Coronary artery (tissue), 2 donors: Measurements from ENCODE around the gene CAMTA1.
A peak's percentile ranks its signal among the peaks of the same experiment; 100 is the strongest.

Experiments used
- DNase-seq: peaks from one replicate; pipeline ENCODE4 v3.0.0-alpha.2; 2017; ENCODE audit warnings: low spot score
- H3K27ac ChIP-seq, 2 donors: fragments of 200-600 bp; sonication (generic); one replicate each; pipeline ENCODE4 v1.5.1; 2016 to 2019
- H3K4me3 ChIP-seq: fragments of 200-600 bp; sonication (generic); 2 replicates; pipeline ENCODE4 v1.5.1; 2016; ENCODE audit warnings: mild to moderate bottlenecking, moderate library complexity
- TF ChIP-seq, protein P1 (sequence below): fragments of 200-600 bp; sonication (generic); IDR thresholded peaks from one replicate; pipeline ENCODE4 v1.5.1; 2019; ENCODE audit warnings: antibody characterized with exemption

CAMTA1 gene

DNA sequence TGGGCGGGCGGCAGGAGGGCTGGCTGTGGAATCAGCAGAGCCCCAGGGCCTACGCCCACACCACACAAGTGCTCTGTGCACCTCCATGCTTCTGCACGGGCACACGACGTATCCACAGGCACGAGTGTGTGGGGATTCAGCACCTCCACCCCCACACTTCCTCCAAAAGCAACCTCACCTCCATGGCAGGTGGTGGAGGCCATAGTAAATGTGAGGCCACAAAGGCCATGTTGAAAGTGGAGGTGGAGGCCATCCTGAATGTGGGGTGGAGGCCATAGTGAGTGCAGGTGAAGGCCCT is 860.4 kb downstream of the CAMTA1 start:
- no peak for DNase-seq
- H3K27ac ChIP-seq: no peak overlapping the region
- no peak overlapping the region for H3K4me3 ChIP-seq
- TF ChIP-seq, protein P1, sequence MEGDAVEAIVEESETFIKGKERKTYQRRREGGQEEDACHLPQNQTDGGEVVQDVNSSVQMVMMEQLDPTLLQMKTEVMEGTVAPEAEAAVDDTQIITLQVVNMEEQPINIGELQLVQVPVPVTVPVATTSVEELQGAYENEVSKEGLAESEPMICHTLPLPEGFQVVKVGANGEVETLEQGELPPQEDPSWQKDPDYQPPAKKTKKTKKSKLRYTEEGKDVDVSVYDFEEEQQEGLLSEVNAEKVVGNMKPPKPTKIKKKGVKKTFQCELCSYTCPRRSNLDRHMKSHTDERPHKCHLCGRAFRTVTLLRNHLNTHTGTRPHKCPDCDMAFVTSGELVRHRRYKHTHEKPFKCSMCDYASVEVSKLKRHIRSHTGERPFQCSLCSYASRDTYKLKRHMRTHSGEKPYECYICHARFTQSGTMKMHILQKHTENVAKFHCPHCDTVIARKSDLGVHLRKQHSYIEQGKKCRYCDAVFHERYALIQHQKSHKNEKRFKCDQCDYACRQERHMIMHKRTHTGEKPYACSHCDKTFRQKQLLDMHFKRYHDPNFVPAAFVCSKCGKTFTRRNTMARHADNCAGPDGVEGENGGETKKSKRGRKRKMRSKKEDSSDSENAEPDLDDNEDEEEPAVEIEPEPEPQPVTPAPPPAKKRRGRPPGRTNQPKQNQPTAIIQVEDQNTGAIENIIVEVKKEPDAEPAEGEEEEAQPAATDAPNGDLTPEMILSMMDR: no peak

DNA sequence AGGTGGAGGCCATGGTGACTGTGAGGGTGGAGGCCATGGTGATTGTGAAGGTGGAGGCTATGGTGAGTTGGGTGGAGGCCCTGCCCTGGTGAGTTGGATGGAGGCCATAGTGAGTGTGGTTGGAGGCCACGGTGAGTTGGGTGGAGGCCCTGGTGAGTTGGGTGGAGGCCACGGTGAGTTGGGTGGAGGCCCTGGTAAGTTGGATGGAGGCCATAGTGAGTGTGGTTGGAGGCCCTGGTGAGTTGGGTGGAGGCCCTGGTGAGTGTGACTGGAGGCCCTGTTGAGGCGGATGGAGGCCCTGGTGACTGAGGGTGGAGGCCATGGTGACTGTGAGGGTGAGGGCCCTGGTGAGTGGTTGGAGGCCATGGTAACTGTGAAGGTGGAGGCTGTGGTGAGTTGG is 860.9 kb downstream of the CAMTA1 start:
- TF ChIP-seq, protein P1: no peak
- Histone ChIP-seq H3K4me3 (no peak overlapping the region), H3K27ac (no peak overlapping the region)
- DNase-seq: no peak

DNA sequence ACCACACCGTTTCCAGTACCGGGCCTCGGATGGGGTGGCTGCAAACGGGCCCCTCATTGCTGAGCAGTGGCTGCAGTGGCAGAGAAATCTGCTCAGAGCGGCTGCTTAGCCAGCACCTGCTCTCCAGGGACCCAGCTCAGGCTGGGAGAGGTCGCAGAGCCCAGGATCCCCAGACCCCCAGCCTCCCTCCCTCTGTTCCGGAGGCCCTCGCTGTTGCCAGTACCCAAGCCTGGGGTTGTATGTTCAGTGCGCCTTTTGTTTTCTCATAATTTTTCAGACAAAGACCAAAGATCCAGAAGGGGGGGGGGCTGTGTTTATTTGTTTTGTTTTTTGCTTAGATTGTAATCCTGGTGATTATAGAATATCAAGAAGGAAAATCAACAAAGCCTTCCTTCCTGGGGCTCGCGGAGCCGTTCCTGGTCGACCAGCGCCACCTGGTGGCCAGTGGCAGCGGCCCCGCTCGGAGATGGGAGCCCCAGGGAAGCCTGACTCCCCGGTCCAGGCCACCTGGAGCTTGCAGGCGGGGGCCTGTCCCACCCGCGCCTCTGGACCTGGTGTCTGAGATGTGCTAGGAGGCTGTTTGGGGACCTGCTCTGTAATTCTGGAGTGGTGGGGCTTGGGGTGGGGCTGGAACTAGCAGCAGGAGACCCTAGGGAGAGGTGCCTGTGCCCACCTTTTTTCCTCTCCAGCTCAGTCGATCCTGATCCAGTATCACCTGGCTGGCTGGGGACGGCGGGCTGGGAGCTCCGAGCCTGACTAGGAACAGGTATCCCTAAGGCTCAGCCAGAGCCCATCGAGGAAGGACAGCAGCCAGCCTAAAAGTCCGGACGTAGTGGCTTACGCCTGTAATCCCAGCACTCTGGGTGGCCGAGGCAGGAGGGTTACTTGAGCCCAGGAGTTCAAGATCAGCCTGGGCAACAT is 862.0 kb downstream of the CAMTA1 start:
- Histone ChIP-seq H3K27ac (no peak overlapping the region), H3K4me3 (no peak overlapping the region)
- TF ChIP-seq, protein P1: peak; percentile 94
- no peak for DNase-seq

DNA sequence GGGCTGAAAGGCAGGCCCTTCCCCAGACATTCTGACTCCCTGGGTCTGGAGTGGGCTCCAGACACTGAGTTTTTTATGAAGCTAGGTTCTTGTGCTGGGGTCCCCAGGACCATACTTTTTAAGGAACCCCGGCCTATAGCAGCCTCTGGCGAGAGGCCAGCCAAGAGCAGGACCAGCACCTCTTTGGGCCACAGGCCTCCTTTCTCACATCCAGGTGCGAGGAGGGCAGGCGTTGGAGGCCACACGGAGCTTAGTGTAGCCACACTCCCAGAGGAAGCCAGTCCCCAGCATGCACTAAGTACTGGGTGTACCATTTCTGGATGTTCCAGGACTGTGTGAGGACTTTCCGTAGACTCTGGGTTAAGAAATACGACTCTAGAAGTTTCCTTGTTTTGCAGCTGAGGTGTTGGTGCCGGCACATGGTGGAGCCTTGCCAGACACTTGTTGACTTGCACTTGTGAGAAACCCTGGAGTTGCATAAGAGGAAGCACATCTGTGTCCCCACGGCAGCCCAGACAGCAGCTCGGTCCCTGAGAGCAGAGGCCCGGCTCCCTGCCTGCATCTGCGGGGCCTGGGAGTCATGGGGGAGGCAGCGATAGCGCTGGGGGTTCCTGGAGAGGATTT is 863.6 kb downstream of the CAMTA1 start:
- DNase-seq: no peak
- TF ChIP-seq, protein P1: no peak
- Histone ChIP-seq H3K4me3 (no peak overlapping the region), H3K27ac (peak overlapping the region in 1 of 2 donors; percentile 62)

DNA sequence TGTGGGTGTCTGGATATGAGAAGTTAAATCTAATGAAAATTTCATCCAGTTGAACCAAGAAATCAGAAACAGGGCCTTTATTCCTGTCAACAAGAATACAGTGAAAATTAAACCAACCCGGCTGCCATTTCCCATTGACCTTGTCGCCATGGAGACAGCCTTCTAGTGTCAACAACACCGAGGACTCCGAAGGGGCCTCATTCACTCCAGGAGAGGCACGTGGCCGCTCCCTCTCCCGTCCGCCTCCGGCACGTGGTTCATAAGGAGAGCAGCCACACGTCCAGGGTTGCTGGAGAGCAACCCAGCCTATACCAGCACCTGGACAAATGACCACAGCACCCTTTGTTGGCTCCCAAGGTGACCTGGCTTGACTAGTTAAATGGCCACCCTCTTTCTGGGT is 865.5 kb downstream of the CAMTA1 start:
- TF ChIP-seq, protein P1: no peak
- H3K27ac ChIP-seq: no peak overlapping the region
- no peak overlapping the region for H3K4me3 ChIP-seq
- no peak for DNase-seq

DNA sequence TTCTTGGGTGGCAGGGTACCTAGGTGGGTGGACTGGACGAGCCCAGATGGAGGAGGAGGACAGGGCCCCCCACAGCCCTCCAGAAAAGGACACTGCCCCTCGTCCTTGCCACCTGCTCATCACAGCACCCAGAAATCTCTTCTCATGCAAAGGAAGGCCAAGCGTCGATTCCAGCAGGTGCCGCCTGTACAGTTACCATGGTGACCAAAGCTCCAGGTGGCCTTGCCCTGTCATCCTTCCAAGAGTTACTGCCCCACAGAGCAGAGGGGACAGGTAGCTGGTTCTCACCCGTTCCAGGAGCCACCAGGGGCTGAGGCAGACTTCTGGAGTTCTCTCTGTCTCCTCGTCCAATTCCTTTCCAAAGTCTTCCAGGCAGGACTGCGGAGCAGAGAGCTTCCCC is 865.9 kb downstream of the CAMTA1 start:
- no peak overlapping the region for H3K27ac ChIP-seq
- TF ChIP-seq, protein P1: no peak
- no peak overlapping the region for H3K4me3 ChIP-seq
- no peak for DNase-seq

DNA sequence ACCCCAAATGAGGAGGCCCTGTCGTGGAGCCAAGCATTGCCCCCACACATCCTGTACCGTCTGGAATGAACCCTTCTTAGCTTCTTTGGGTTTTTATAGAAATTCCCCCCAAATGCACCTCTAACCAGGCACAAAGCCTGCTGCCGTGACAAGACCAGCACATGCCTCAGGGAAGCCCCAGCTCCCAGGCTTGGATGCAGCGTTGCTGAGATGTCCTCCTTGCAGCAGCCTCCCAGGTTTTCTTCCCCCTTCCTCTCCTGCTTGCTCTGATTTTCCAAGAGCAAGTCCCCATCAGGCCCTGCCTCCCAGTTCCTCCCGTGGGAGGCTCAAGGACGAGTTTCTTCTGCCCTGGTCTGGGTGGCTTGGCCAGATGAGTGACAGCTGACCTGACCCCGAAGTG is 866.8 kb downstream of the CAMTA1 start:
- DNase-seq: no peak
- Histone ChIP-seq H3K4me3 (no peak overlapping the region), H3K27ac (no peak overlapping the region)
- TF ChIP-seq, protein P1: no peak
